ENCODE results near the gene PIP4K2A.

PIP4K2A gene

GRCh38 chr10:22604344-22605126 lies 109.8 kb downstream of the PIP4K2A start:
- H3K4me3 ChIP-seq (ENCODE audit: low read depth, low read length) = no peak overlapping the region

GRCh38 chr10:22603581-22603980 lies 110.8 kb downstream of the PIP4K2A start:
- no peak overlapping the region for H3K4me3 ChIP-seq (ENCODE audit: low read depth, low read length)

- no peak overlapping the region for H3K4me3 ChIP-seq (ENCODE audit: low read depth, low read length)
Observed at GRCh38 chr10:22601618-22602017, 112.8 kb downstream of the PIP4K2A start.

GRCh38 chr10:22599636-22600228 lies 114.6 kb downstream of the PIP4K2A start:
- H3K4me3 ChIP-seq (ENCODE audit: low read depth, low read length) = no peak overlapping the region

GRCh38 chr10:22599048-22599561 lies 115.3 kb downstream of the PIP4K2A start:
- no peak overlapping the region for H3K4me3 ChIP-seq (ENCODE audit: low read depth, low read length)

GRCh38 chr10:22598478-22598877 lies 115.9 kb downstream of the PIP4K2A start:
- H3K4me3 ChIP-seq (ENCODE audit: low read depth, low read length) = no peak overlapping the region

GRCh38 chr10:22597138-22597537 lies 117.2 kb downstream of the PIP4K2A start:
- no peak overlapping the region for H3K4me3 ChIP-seq (ENCODE audit: low read depth, low read length)

GRCh38 chr10:22593636-22594198 lies 120.7 kb downstream of the PIP4K2A start:
- H3K4me3 ChIP-seq (ENCODE audit: low read depth, low read length) = no peak overlapping the region

GRCh38 chr10:22593026-22593425 lies 121.4 kb downstream of the PIP4K2A start:
- H3K4me3 ChIP-seq (ENCODE audit: low read depth, low read length) = no peak overlapping the region

- no peak overlapping the region for H3K4me3 ChIP-seq (ENCODE audit: low read depth, low read length)
Observed at GRCh38 chr10:22589851-22590514, 124.4 kb downstream of the PIP4K2A start.

GRCh38 chr10:22588462-22588861 lies 125.9 kb downstream of the PIP4K2A start:
- H3K4me3 ChIP-seq (ENCODE audit: low read depth, low read length) = no peak overlapping the region

GRCh38 chr10:22583683-22584082 lies 130.7 kb downstream of the PIP4K2A start:
- H3K4me3 ChIP-seq (ENCODE audit: low read depth, low read length) = no peak overlapping the region

- H3K4me3 ChIP-seq (ENCODE audit: low read depth, low read length) = no peak overlapping the region
Observed at GRCh38 chr10:22581461-22581860, 132.9 kb downstream of the PIP4K2A start.

- no peak overlapping the region for H3K4me3 ChIP-seq (ENCODE audit: low read depth, low read length)
Observed at GRCh38 chr10:22580711-22581110, 133.7 kb downstream of the PIP4K2A start.

GRCh38 chr10:22579826-22580225 lies 134.6 kb downstream of the PIP4K2A start:
- no peak overlapping the region for H3K4me3 ChIP-seq (ENCODE audit: low read depth, low read length)

GRCh38 chr10:22573820-22574569 lies 140.4 kb downstream of the PIP4K2A start:
- H3K4me3 ChIP-seq (ENCODE audit: low read depth, low read length) = no peak overlapping the region

- H3K4me3 ChIP-seq (ENCODE audit: low read depth, low read length) = no peak overlapping the region
Observed at GRCh38 chr10:22570733-22571430, 143.5 kb downstream of the PIP4K2A start.

- no peak overlapping the region for H3K4me3 ChIP-seq (ENCODE audit: low read depth, low read length)
Observed at GRCh38 chr10:22570234-22570633, 144.1 kb downstream of the PIP4K2A start.

- no peak overlapping the region for H3K4me3 ChIP-seq (ENCODE audit: low read depth, low read length)
Observed at GRCh38 chr10:22568928-22569327, 145.4 kb downstream of the PIP4K2A start.

GRCh38 chr10:22564060-22564459 lies 150.3 kb downstream of the PIP4K2A start:
- no peak overlapping the region for H3K4me3 ChIP-seq (ENCODE audit: low read depth, low read length)

Measured in iPS-11a (cell line).